CD4-positive, alpha-beta T cell treated with Interleukin-17A for 1 hour (primary cell): ENCODE measurements around the gene OR51L1.
"Not testable (repeated sequence)": the region's sequence is repeated elsewhere in the genome, so short reads cannot be mapped to it uniquely, and the experiment has no call there.

Experiments used
- DNase-seq: peaks from one replicate; pipeline ENCODE4 v3.0.0-alpha.2; 2020

Gene OR51L1

GRCh38 chr11:4994551-4994950, at the start of gene OR51L1:
TSS of gene OR51L1 (plus strand) at chr11:4994851. CDS start at chr11:4998983, 4,132 bp downstream.
- DNase-seq, result no peak

- DNase-seq, result no peak
These were observed 47.1 kb upstream of the OR51L1 start, which contains the start of gene OR51A4 for GRCh38 chr11:4947505-4947904. TSS of gene OR51A4 (minus strand) at chr11:4947605. CDS start at chr11:4947100, 505 bp downstream.

GRCh38 chr11:4955613-4956012, 39.0 kb upstream of the OR51L1 start, which contains the start of gene OR51A2:
TSS of gene OR51A2 (minus strand) at chr11:4955713. CDS start at chr11:4955713, 0 bp downstream.
- DNase-seq, result not testable (repeated sequence)

GRCh38 chr11:4957396-4957795, 37.3 kb upstream of the OR51L1 start:
- no peak for DNase-seq

GRCh38 chr11:4960877-4961276, 33.8 kb upstream of the OR51L1 start:
- DNase-seq, result no peak

GRCh38 chr11:4962816-4963215, 31.8 kb upstream of the OR51L1 start:
- DNase-seq, result no peak

- DNase-seq, result no peak
These were observed 19.2 kb upstream of the OR51L1 start for GRCh38 chr11:4975436-4975835.

- no peak for DNase-seq
These were observed 15.6 kb upstream of the OR51L1 start for GRCh38 chr11:4979036-4979435.

GRCh38 chr11:4982678-4983077, 12.0 kb upstream of the OR51L1 start:
- no peak for DNase-seq

GRCh38 chr11:4983841-4984240, 10.8 kb upstream of the OR51L1 start:
- no peak for DNase-seq

- no peak for DNase-seq
These were observed 3.6 kb upstream of the OR51L1 start for GRCh38 chr11:4991060-4991459.

- peak; percentile 9 for DNase-seq
These were observed 10.0 kb downstream of the OR51L1 start for GRCh38 chr11:5004424-5005274.

GRCh38 chr11:5007561-5007960, 12.9 kb downstream of the OR51L1 start:
- no peak for DNase-seq

- no peak for DNase-seq
These were observed 16.6 kb downstream of the OR51L1 start for GRCh38 chr11:5011254-5011653.

- DNase-seq, result no peak
These were observed 18.4 kb downstream of the OR51L1 start for GRCh38 chr11:5013012-5013411.

GRCh38 chr11:5021996-5022395, 27.3 kb downstream of the OR51L1 start:
- no peak for DNase-seq

GRCh38 chr11:5036669-5037068, 42.0 kb downstream of the OR51L1 start:
- DNase-seq, result no peak

GRCh38 chr11:5037926-5038325, 43.3 kb downstream of the OR51L1 start:
- no peak for DNase-seq

GRCh38 chr11:5038341-5038740, 43.7 kb downstream of the OR51L1 start:
- no peak for DNase-seq

- DNase-seq, result no peak
These were observed 46.2 kb downstream of the OR51L1 start for GRCh38 chr11:5040876-5041275.

- no peak for DNase-seq
These were observed 47.4 kb downstream of the OR51L1 start for GRCh38 chr11:5042091-5042490.

- no peak for DNase-seq
These were observed 48.7 kb downstream of the OR51L1 start for GRCh38 chr11:5043380-5043779.

GRCh38 chr11:5046226-5046625, 51.6 kb downstream of the OR51L1 start, which contains the start of gene OR52J3:
TSS of gene OR52J3 (plus strand) at chr11:5046526. CDS start at chr11:5046526, 0 bp downstream.
- no peak for DNase-seq

GRCh38 chr11:5046754-5047330, 52.2 kb downstream of the OR51L1 start:
- no peak for DNase-seq
